ENCODE data around the gene EIPR1.

- no peak for TF ChIP-seq EZH2 (IDR thresholded peaks at IDR 0.05; ENCODE audit: insufficient read depth, low read length)
- TF ChIP-seq CTCF (IDR thresholded peaks at IDR 0.05; ENCODE audit: insufficient read depth, low read depth, low read length): no peak
Observed at GRCh38 chr2:3181416-3182010, 196.1 kb downstream of the EIPR1 start.
